Spleen (tissue), 11 donors: ENCODE results near the gene RAB11B. TPM values are rescaled to one million over a fixed set of nuclear protein-coding genes. Genes with fewer than 3 reads are reported as not detected.
"Not testable (repeated sequence)": the region's sequence is repeated elsewhere in the genome, so short reads cannot be mapped to it uniquely, and the experiment has no call there.

Source experiments
- DNase-seq: peaks from one replicate; pipeline ENCODE4 v3.0.0-alpha.2; 2020
- H3K27ac ChIP-seq, 8 donors: fragments of 200-600 bp; sonication (generic) in 7 of 8; 1 replicate in 4 of 8; 2 replicates in 4 of 8; pipeline versions ENCODE4 v1.5.0 to v1.8.0; 2016 to 2021; ENCODE audit warnings: inconsistent platforms in 4 of 8, mild to moderate bottlenecking in 4 of 8, moderate library complexity in 1 of 8
- H3K27me3 ChIP-seq, 7 donors: fragments of 200-600 bp; sonication (generic) in 6 of 7; replicated peaks in 1 of 7; 1 replicate in 4 of 7; 2 replicates in 3 of 7; pipeline versions ENCODE4 v1.5.0 to v1.8.0; 2016 to 2021; ENCODE audit warnings: inconsistent platforms in 3 of 7, mild to moderate bottlenecking in 1 of 7
- H3K36me3 ChIP-seq, 6 donors: fragments of 200-600 bp; sonication (generic) in 5 of 6; 1 replicate in 4 of 6; 2 replicates in 2 of 6; pipeline versions ENCODE4 v1.5.0 to v1.8.0; 2016 to 2021; ENCODE audit warnings: inconsistent platforms in 2 of 6
- H3K4me1 ChIP-seq, 6 donors: fragments of 200-600 bp; sonication (generic) in 5 of 6; 1 replicate in 3 of 6; 2 replicates in 3 of 6; pipeline versions ENCODE4 v1.5.0 to v1.8.0; 2016 to 2021; ENCODE audit warnings: inconsistent platforms in 3 of 6
- H3K4me3 ChIP-seq, 8 donors: fragments of 200-600 bp; sonication (generic) in 7 of 8; 1 replicate in 4 of 8; 2 replicates in 4 of 8; pipeline versions ENCODE4 v1.5.0 to v1.8.0; 2016 to 2021; ENCODE audit warnings: inconsistent platforms in 4 of 8, mild to moderate bottlenecking in 4 of 8, moderate library complexity in 2 of 8
- H3K9me3 ChIP-seq, 8 donors: fragments of 200-600 bp; sonication (generic) in 7 of 8; 1 replicate in 4 of 8; 2 replicates in 4 of 8; pipeline versions ENCODE4 v1.5.0 to v1.8.0; 2016 to 2021; ENCODE audit warnings: inconsistent platforms in 4 of 8
- CTCF ChIP-seq, 11 experiments: fragments of 200-600 bp in 7 of 11; fragments of 450-650 bp in 4 of 11; sonication (generic) in 4 of 11; IDR thresholded peaks in 8 of 11; conservative IDR thresholded peaks in 3 of 11; 1 replicate in 7 of 11; 2 replicates in 4 of 11; pipeline versions ENCODE4 v1.4.0 to v1.8.0; 2016 to 2021; ENCODE audit warnings: antibody characterized with exemption in 11 of 11, inconsistent platforms in 4 of 11, mild to moderate bottlenecking in 1 of 11
- POLR2A ChIP-seq, 3 donors: fragments of 450-650 bp; IDR thresholded peaks; one replicate each; pipeline ENCODE4 v1.5.1; 2017; ENCODE audit warnings: antibody characterized with exemption in 3 of 3, mild to moderate bottlenecking in 1 of 3
- POLR2AphosphoS5 ChIP-seq, 3 donors: sonication (generic); formaldehyde crosslinking; IDR thresholded peaks; one replicate each; pipeline ENCODE4 v1.5.1; 2017; ENCODE audit warnings: antibody characterized with exemption in 3 of 3
- WGBS, 5 donors: extraction: QIAGEN DNeasy Blood & Tissue Kit in 3 of 5; methylation state at CpG; one replicate each; pipeline versions ENCODE4 v1.1.5 to v1.1.7; 2013 to 2018; 5-methylcytosine and 5-hydroxymethylcytosine counted together
- intact Hi-C: fragments of 100-400 bp; cut with DNase I; formaldehyde crosslinking; loops from one replicate; pipeline ENCODE4 v1.15.0; 2023; ENCODE audit warnings: low total_unique reads
- polyA plus RNA-seq, 3 donors: library from polyadenylated mRNA; stranded (reverse); fragments of 200-250 nt; gene quantifications; one replicate each; pipeline ENCODE4 v1.2.1, GENCODE V29; 2013
- total RNA-seq, 7 donors: library from RNA; depleted of rRNA in 3 of 7; stranded (reverse); fragments of >200 nt in 3 of 7; fragmentation: NEBNext Ultra II Directional in 4 of 7; extraction: Animal tissue kit (Norgen Biotek cat#: 25700) in 4 of 7; gene quantifications; one replicate each; pipeline versions ENCODE4 v1.1.0 to v1.2.1, GENCODE V29; 2016 to 2021
- donor health status: healthy with polysubstance abuse.
- donor health status: DM: no; HTN: no; CAD: no; lungs with moderate emphysema.
- donor health status: DM: no; HTN: no; CAD: no.
- donor health status: Bipolar disorder and iron deficiency.
- donor health status: healthy.
- donor health status: DM: no; HTN: no; CAD: no.
- donor health status: DM: yes; HTN: yes; CAD: no.

The RAB11B gene
- total and polyA plus RNA-seq, 10 donors = 42.0 to 114 (median 84.7) TPM

DNA sequence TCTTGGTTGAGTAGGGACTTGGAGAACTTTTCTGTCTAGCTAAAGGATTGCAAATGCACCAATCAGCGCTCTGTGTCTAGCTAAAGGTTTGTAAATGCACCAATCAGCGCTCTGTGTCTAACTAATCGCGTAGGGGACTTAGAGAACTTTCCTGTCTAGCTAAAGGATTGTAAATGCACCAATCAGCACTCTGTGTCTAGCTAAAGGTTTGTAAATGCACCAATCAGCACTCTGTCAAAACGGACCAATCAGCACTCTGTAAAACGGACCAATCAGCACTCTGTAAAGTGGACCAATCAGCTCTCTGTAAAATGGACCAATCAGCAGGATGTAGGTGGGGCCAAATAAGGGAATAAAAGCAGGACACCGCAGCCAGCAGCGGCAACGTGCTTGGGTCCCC is 3.7 kb upstream of the RAB11B start:
- Histone ChIP-seq H3K4me1 (peaks cover 11 to 44% (median 24%) of the 10 kb centered on the region in 6 donors), H3K27ac (peak overlapping the region in 1 of 8 donors; percentile 58)
- H3K4me3 ChIP-seq, H3K27me3 ChIP-seq, intact Hi-C loops, DNase-seq, H3K36me3 ChIP-seq, H3K9me3 ChIP-seq: not testable (repeated sequence)
- 86 to 94% (median 88%) methylated on average over 9 of the region's 9 CpGs for WGBS, 5 donors

DNA sequence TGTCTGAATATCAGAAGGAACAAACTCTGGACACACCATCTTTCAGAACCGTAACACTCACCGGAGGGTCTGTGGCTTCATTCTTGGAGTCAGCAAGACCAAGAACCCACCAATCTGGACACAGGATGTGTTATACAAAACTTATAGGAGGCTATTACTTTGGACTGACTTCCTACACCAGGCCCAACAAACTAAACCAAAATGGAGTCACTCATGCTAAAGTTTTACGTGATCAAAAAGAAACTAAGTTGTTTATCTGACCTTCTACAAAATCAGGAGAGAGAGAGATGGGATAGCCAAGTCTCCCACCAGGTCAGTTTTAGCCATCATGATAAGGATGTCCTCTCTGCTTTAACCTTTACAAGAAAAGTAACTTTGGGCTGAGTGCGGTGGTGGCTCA is 3.2 kb upstream of the RAB11B start:
- TF ChIP-seq CTCF (IDR thresholded peaks at IDR 0.05 in 8 of 11, conservative IDR thresholded peaks at IDR 0.05 in 3 of 11) (no peak), POLR2A (IDR thresholded peaks at IDR 0.05) (no peak), POLR2AphosphoS5 (IDR thresholded peaks at IDR 0.05) (no peak)
- no peak overlapping the region for H3K4me3 ChIP-seq
- peaks cover 0 to 7% (median 0%) of the 10 kb centered on the region in 6 donors for H3K36me3 ChIP-seq
- no peaks in the 10 kb centered on the region for H3K27me3 ChIP-seq
- no peak overlapping the region for H3K27ac ChIP-seq
- peaks cover 17 to 50% (median 30%) of the 10 kb centered on the region in 6 donors for H3K4me1 ChIP-seq
- H3K9me3 ChIP-seq = peaks cover 0 to 8% (median 0%) of the 10 kb centered on the region in 8 donors
- no peak for DNase-seq
- intact Hi-C loops = no loop called here
- WGBS, 5 donors = 75 to 98% (median 85%) methylated on average over 4 of the region's 4 CpGs

DNA sequence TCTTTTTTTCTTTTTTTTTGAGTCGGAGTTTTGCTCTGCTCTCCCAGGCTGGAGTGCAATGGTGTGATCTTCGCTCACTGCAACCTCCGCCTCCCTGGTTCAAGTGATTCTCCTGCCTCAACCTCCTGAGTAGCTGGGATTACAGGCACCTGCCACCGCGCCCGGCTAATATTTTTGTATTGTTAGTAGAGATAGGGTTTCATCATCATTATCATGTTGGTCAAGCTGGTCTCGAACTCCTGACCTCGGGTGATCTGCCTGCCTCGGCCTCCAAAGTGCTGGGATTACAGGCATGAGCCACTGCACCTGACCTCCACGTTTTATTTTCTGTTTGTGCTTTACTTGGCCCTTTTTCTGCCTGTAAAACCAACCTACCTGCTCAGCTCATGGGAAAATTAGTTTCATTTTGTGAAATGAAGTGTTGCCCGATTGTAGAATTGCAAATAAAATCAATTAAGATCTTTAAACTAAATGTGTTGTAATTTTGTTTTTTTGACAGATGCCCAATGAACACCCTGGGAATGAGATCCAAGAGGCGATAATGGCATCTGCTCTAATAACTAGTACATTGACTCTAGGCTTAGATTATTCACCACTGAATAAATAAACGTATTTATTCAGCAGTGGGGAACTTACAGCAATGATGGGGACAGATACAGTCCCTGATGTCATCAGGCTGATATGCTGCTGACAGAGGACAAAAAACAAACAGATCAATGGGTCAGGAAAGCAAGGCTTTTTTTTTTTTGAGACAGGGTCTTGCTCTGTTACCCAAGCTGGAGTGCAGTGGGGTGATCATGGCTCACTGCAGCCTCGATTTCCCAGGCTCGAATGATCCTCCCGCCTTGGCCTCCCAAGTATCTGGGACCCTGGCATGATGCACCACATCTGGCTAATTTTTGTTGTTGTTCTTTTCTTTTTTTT is 2.2 kb upstream of the RAB11B start:
- peaks cover 24 to 60% (median 39%) of the 10 kb centered on the region in 6 donors for H3K4me1 ChIP-seq
- H3K27me3 ChIP-seq = no peaks in the 10 kb centered on the region
- H3K36me3 ChIP-seq = peaks cover 0 to 9% (median 0%) of the 10 kb centered on the region in 6 donors
- intact Hi-C loops = no loop called here
- TF ChIP-seq CTCF (IDR thresholded peaks at IDR 0.05 in 8 of 11, conservative IDR thresholded peaks at IDR 0.05 in 3 of 11) (no peak), POLR2AphosphoS5 (IDR thresholded peaks at IDR 0.05) (no peak), POLR2A (IDR thresholded peaks at IDR 0.05) (no peak)
- no peak for DNase-seq
- H3K9me3 ChIP-seq = peaks cover 0 to 8% (median 0%) of the 10 kb centered on the region in 8 donors
- H3K4me3 ChIP-seq = no peak overlapping the region
- H3K27ac ChIP-seq = no peak overlapping the region
- 94 to 98% (median 95%) methylated on average over 16 of the region's 16 CpGs for WGBS, 5 donors

GRCh38 chr19:8388612-8388958 is 1.6 kb upstream of the RAB11B start:
- Histone ChIP-seq H3K4me1 (peaks cover 30 to 66% (median 46%) of the 10 kb centered on the region in 6 donors), H3K27ac (no peak overlapping the region), H3K36me3 (peaks cover 0 to 15% (median 0%) of the 10 kb centered on the region in 6 donors), H3K4me3 (no peak overlapping the region), H3K27me3 (no peaks in the 10 kb centered on the region), H3K9me3 (peaks cover 0 to 8% (median 0%) of the 10 kb centered on the region in 8 donors)
- intact Hi-C loops = no loop called here
- DNase-seq = no peak
- WGBS, 5 donors = 59 to 90% (median 74%) methylated on average over 2 of the region's 2 CpGs
- TF ChIP-seq POLR2AphosphoS5 (IDR thresholded peaks at IDR 0.05) (no peak), CTCF (IDR thresholded peaks at IDR 0.05 in 8 of 11, conservative IDR thresholded peaks at IDR 0.05 in 3 of 11) (no peak), POLR2A (IDR thresholded peaks at IDR 0.05) (no peak)
